Measurements from ENCODE around the gene ACBD6.
"Not testable (repeated sequence)": the region's sequence is repeated elsewhere in the genome, so short reads cannot be mapped to it uniquely, and the experiment has no call there.

The ACBD6 gene

GRCh38 chr1:180488661-180489060 is 13.7 kb downstream of the ACBD6 start:
- no peak for DNase-seq (ENCODE audit: low spot score)

GRCh38 chr1:180486092-180486491 is 16.3 kb downstream of the ACBD6 start:
- no peak for DNase-seq (ENCODE audit: low spot score)

DNA sequence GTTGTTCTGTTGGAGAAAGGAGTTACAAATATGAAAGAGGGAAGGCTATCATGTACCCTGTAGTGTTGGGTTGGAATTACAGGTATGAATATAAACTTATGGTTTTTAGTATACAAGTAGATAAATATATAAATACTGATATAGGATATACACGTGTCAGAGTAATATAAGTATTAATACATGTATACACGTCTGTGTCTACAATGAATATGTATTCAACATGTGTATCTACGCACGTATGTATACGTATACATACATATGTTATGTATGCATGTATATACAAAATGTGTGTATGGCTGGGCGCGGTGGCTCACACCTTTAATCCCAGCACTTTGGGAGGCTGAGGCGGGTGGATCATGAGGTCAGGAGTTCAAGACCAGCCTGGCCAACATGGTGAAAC is 17.9 kb downstream of the ACBD6 start:
- DNase-seq (ENCODE audit: low spot score), result no peak

GRCh38 chr1:180482425-180483275 is 19.7 kb downstream of the ACBD6 start:
- DNase-seq (ENCODE audit: low spot score), result peak; percentile 52

GRCh38 chr1:180470031-180470430 is 32.3 kb downstream of the ACBD6 start:
- DNase-seq (ENCODE audit: low spot score), result no peak

- no peak for DNase-seq (ENCODE audit: low spot score)
Measured at GRCh38 chr1:180468311-180468710, 34.1 kb downstream of the ACBD6 start.

- DNase-seq (ENCODE audit: low spot score), result no peak
Measured at GRCh38 chr1:180462102-180462501, 40.3 kb downstream of the ACBD6 start.

DNA sequence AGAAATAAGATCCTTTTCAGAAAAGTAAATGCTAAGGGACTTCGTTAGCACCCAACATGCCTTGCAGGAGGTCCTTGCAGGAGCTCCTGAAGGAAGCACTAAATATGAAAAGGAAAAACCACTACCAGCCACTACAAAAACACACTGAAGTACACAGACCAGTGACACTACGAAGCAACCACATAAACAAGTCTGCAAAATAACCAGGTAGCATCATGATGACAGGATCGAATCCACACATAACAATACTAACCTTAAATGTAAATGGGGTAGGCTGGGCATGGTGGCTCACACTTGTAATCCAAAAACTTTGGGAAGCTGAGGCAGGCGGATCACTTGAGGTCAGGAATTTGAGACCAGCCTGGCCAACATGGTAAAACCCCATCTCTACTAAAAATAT is 40.7 kb downstream of the ACBD6 start:
- DNase-seq (ENCODE audit: low spot score), result not testable (repeated sequence)

DNA sequence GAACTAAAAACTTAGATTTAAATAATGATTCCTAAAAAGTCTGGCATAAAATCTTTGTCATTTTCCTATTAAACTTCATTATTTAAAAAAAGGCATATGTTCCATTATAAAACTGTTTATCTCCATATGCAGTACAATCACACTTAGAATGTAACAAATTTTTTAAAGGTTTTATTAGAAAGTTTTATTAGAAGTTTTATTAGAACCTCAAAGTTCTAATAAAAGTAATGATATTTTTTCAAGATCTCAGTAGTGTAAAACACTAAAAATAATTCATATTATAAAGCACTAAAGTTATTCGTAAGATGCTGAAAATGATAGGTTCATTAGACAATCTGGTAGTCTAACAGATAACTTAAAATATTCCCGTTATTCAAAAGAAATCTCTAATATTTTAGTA is 43.6 kb downstream of the ACBD6 start:
- DNase-seq (ENCODE audit: low spot score), result no peak

GRCh38 chr1:180456191-180456590 is 46.2 kb downstream of the ACBD6 start:
- no peak for DNase-seq (ENCODE audit: low spot score)

GRCh38 chr1:180451504-180451903 is 50.9 kb downstream of the ACBD6 start:
- no peak for DNase-seq (ENCODE audit: low spot score)

DNA sequence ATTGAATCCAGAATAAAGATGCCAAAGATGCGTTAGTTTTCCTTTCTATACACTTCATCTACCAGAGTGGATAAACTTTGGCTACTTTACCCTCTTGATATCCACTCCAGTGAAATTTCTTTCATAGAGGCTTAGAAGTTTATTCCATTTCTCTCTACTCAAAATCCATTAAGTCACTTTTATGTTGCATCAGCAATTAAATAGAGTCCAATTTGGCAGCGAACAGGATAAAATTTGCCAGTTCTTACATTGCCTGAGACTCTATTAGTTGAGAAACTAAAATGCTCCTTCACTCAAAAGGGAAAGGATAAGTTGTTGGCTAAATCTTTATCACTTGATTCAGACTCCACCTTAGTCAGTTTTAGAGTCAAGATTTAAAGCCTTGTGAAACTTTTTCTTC is 57.9 kb downstream of the ACBD6 start:
- no peak for DNase-seq (ENCODE audit: low spot score)

DNA sequence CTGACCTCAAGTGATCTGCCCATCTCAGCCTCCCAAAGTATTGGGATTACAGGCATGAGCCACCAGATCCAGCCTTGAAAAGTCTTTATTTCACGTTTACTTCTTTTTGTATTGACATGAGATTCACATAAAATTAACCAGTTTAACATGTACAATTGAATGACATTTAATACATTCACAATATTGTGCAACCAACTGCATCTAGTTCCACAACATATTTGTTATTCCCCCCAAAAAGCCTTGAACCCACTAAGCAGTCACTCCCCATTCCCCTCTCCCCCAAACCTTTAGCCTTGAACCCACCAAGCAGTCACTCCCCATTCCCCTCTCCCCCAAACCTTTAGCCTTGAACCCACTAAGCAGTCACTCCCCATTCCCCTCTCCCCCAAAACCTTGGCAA is 62.0 kb downstream of the ACBD6 start:
- DNase-seq (ENCODE audit: low spot score), result no peak

DNA sequence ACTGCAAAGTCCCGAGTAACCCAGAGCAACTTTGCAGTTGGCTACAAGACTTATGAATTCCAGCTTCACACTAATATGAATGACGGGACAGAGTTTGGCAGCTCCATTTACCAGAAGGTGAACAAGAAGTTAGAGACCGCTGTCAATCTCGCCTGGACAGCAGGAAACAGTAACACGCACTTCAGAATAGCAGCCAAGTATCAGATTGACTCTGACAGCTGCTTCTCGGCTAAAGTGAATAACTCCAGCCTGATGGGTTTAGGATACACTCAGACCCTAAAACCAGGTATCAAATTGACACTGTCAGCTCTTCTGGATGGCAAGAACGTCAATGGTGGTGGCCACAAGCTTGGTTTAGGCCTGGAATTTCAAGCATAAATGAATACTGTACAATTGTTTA is 66.8 kb downstream of the ACBD6 start:
- no peak for DNase-seq (ENCODE audit: low spot score)

DNA sequence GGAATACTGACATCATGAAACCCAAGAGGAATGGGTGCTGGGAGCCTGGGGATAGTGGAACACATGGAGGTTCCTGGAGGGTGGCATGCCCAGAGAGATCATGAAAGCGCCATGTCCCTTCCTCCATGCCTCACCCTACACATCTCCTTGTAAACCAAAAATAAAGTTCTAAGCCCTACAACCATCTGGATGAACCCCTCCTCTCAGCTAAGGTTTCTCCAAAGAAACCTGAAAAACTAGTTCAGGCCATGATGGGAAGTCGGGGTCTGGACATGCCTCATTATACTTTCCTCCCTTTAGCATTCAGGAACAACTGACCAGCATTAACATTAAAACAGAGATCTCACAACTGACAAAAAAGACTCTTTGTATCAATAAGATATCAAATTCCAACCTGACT is 68.5 kb downstream of the ACBD6 start:
- DNase-seq (ENCODE audit: low spot score), result no peak

DNA sequence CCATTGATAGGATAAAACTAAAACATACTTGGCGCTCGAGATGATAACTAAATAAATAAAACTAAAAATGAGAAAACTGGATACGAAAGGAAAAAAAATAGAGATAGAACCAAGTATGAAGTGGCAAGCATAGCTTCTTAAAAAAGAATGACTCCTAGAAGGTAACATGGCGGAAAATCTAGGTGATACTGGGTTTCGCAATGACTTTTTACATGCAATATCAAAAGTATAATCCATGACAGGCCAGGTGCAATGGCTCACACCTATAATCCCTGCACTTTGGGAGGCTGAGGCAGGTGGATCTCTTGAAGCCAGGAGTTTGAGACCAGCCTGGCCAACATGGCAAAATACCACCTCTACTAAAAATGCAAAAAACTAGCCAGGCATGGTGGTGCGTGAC is 70.7 kb downstream of the ACBD6 start:
- no peak for DNase-seq (ENCODE audit: low spot score)

DNA sequence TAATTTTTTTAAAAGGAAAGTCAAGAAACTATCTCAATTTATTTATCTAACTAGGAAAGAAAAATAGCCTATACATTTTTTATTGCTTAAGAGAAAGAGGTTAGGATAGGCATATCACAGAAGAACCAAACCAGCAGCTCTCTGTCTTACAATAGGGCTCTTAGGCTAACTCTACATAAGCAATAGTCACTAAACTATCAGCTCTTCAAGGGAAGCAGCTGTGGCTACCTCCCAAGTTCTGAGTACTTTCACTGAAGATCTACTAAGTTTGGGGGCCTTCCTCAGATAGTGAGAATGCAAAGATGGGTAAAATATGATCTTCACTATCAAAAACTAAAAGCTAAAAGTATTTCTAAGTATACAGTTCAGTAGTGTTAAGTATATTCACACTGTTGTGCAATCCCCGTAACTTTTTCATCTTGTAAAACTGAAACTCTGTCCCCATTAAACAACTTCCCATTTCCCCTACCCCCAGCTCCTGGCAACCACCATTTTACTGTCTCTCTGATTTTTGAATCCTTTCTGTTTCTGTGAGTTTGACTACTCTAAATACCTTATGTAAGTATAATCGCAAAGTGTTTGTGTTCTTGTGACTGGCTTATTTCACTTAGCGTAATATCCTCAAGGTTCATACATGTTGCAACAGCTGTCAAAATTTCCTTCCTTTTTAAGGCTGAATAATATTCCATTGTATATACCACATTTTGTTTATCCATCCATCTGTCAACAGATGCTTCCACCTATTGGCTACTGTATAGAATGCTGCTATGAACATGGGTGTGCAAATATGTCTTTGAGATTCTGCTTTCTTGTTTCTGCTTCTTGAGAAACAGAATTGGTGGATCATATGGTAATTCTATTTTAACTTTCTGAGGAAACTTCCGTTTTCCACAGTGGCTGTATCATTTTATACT is 73.3 kb downstream of the ACBD6 start:
- no peak for DNase-seq (ENCODE audit: low spot score)

DNA sequence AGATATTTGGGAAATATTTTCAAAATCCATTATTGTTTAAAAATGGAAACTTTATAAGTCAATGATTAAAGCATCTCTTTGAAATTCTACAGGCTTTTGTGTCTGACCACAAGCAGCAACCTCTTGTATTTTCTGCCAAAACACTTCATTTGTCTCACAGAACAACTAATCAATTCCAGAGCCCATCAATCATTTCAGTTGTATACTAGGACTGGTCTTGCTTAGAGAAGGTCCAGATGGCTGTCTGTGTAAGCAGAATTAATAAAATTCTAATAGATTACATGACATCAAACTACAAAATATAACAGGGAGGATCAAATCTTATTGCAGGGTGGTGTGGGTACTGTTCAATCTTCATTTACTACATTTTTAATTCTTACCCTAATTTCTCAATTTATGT is 76.4 kb downstream of the ACBD6 start:
- no peak for DNase-seq (ENCODE audit: low spot score)

GRCh38 chr1:180424848-180425457 is 77.4 kb downstream of the ACBD6 start:
- DNase-seq (ENCODE audit: low spot score), result no peak

DNA sequence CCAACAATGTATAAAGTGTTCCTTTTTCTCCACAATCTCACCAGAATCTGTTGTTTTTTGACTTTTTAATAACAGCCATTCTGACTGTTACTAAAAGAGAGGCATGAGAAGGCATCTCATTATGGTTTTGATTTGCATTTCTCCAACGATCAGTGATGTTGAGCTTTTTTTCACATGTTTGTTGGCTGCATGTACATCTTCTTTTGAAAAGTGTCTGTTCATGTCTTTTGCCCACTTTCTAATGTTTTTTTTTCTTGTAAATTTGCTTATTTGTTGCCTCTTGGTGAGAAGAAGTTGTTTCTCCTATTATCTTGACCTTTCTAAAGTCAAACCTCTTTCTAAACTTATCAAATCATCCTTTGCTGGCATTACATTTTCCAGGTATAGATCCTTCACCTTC is 80.8 kb downstream of the ACBD6 start:
- DNase-seq (ENCODE audit: low spot score), result no peak

- DNase-seq (ENCODE audit: low spot score), result not testable (repeated sequence)
Measured at GRCh38 chr1:180421145-180421544, 81.2 kb downstream of the ACBD6 start.

DNA sequence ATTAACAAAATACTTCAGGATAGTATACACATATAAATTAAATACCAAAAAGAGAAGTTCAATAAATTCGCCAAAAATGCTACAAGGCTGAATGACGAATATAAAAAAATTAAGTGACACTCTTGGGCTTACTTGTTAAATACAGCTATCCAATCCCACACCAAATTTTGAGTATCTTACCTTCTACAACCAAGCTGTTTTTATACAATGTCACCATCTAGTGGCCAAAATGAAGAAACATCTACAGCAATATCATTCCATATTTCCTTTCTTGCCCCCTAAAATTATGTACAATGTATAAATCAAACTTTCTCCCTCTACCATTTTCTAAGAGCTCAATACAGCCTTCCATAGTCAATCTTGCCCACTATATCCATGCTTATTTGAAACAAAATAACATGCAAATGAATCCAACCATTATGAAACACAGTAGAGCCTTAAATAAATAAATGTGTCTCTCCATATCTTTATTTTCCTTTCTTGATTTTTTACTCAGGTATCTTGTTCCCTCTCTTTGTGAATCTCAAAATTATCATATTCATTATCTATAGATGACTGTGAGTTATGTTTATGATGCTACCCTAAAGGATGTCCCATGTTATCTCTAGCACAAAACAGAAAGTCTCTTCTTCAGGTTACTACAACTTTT is 86.3 kb downstream of the ACBD6 start:
- DNase-seq (ENCODE audit: low spot score), result peak; percentile 25

Data from CD4-positive, alpha-beta T cell treated with Interleukin-2 at 100 ng/mL for 4 hours (primary cell).